Stimulated activated CD4-positive, alpha-beta T cell treated with anti-CD3 and anti-CD28 coated beads, Interleukin-4, amount 100 ng/mL, for 48 hours (primary cell): ENCODE measurements around the gene JAKMIP2.
"Not testable (repeated sequence)": the region's sequence is repeated elsewhere in the genome, so short reads cannot be mapped to it uniquely, and the experiment has no call there.

Experiments used
- DNase-seq, 2 donors: peaks; one replicate each; pipeline ENCODE4 v3.0.0-alpha.2; 2020; ENCODE audit warnings: low read depth in 2 of 2

JAKMIP2 gene

DNA sequence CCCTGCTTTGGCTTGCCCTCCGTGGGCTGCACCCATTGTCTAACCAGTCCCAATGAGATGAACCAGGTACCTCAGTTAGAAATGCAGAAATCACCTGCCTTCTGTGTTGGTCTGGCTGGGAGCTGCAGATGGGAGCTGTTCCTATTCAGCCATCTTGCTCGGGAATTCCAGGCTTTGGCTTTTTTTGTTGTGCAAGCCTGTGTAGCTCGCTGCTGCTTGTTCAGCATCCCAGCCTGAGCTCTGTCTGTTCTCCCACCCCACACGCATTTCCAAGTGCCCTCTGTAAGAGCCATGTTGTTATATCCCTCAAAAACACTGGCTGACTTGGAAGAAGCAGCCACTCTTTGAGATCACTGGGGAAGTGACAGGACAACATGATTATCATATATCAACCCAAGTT, 171.0 kb downstream of the JAKMIP2 start:
- no peak for DNase-seq

DNA sequence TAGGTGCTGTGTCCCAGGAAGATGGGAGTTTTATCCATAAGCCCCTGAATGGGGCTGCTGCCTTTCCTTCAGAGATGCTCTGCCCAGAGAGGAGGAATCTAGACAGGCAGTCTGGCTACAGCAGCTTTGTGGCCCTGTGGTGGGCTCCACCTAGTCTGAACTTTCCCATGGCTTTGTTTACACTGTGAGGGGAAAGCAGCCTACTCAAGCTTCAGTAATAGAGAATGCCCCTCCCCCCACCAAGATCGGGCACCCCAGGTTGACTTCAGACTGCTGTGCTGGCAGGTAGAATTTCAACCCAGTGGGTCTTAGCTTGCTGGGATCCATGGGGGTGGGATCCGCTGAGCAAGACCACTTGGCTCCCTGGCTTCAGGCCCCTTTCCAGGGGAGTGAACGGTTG, 171.7 kb downstream of the JAKMIP2 start:
- DNase-seq: no peak

- no peak for DNase-seq
Observed at GRCh38 chr5:147601652-147602051, 180.9 kb downstream of the JAKMIP2 start.

GRCh38 chr5:147591120-147591519, 191.4 kb downstream of the JAKMIP2 start:
- DNase-seq: no peak

- no peak for DNase-seq
Observed at GRCh38 chr5:147590096-147590495, 192.4 kb downstream of the JAKMIP2 start.

DNA sequence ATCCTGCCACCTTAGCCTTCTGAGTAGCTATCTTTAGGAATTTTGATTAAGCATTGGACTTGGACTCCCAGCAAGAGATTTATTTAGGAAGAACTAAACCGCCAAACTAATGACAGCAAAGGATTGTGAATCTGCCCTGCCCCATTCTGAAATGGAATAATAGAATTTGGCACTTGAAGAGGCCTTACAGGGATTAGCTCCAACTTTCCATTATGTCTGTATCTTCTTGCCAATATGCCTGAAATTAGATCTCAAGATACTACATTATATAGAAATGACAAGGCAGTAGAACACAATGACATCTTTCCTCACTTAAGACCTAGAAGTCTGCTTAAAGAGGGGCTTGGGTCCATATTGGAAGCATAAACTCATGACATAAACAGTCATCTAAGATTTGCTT, 195.7 kb downstream of the JAKMIP2 start:
- DNase-seq: no peak

- no peak for DNase-seq
Observed at GRCh38 chr5:147586221-147586620, 196.3 kb downstream of the JAKMIP2 start.

GRCh38 chr5:147582272-147582671, 200.3 kb downstream of the JAKMIP2 start:
- not testable (repeated sequence) for DNase-seq

- not testable (repeated sequence) for DNase-seq
Observed at GRCh38 chr5:147580418-147580817, 202.1 kb downstream of the JAKMIP2 start.

GRCh38 chr5:147578228-147579024, 204.1 kb downstream of the JAKMIP2 start:
- no peak for DNase-seq

DNA sequence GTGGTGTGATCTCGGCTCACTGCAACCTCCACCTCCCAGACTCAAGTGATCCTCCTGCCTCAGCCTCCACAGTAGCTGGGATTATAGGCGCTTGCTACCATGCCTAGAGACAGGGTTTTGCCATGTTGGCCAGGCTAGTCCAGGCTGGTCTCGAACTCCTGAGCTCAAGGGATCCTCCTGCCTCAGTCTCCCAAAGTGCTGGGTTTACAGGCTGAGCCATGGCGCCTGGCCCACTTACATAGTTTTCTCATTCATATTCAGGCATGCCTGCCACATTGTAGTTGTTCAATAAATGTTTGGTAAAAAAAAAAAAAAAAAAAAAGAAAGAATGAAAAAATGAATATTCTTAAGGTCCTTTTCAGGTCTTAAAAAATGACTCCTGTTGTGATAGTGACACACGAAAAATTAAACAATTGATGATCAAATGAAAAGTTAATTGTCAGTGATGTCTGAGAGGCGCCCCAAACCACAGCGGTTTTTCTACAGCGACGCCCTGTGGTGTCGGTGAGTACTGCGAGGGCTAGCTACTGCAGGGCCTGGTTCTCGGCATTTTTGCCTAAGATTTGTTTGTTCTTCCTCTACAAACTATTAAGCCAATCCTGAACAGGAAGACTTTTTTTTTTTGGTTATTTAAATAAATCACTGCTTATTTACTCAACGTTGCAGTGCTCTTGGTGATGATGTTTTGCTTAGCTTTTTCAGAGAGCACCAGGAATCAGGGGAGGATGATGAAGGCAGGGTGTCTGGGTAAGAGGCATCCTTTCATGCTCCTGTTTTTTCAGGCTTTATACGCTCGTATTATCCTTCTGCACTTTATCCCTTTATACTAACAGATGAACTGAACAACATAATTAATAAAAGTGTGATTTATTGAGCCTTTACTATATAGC, 205.6 kb downstream of the JAKMIP2 start:
- peak; percentile 11 to 50 for DNase-seq

GRCh38 chr5:147575598-147575997, 206.9 kb downstream of the JAKMIP2 start:
- DNase-seq: no peak

GRCh38 chr5:147573211-147573610, 209.3 kb downstream of the JAKMIP2 start:
- DNase-seq: no peak

- no peak for DNase-seq
Observed at GRCh38 chr5:147568710-147569406, 213.7 kb downstream of the JAKMIP2 start.

- no peak for DNase-seq
Observed at GRCh38 chr5:147567917-147568598, 214.5 kb downstream of the JAKMIP2 start.

GRCh38 chr5:147565524-147565923, 217.0 kb downstream of the JAKMIP2 start:
- no peak for DNase-seq

DNA sequence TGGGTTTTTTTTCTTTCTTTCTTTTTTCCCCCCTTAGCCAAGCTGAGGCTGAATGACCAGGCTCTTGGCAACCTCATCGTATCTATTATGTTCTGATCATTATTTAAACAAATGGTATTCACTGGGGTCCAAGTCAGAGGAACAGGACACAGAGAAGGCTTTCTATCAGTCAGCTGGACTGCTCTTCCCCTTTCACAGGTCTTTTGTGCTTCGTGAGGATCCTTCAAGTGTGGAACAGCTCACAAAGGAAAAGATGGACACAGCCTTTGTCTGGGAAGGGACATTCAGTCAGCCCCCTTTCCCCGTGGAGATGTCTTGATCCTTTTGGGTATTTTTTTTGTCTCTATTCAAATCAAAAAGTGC, 218.4 kb downstream of the JAKMIP2 start:
- no peak for DNase-seq

DNA sequence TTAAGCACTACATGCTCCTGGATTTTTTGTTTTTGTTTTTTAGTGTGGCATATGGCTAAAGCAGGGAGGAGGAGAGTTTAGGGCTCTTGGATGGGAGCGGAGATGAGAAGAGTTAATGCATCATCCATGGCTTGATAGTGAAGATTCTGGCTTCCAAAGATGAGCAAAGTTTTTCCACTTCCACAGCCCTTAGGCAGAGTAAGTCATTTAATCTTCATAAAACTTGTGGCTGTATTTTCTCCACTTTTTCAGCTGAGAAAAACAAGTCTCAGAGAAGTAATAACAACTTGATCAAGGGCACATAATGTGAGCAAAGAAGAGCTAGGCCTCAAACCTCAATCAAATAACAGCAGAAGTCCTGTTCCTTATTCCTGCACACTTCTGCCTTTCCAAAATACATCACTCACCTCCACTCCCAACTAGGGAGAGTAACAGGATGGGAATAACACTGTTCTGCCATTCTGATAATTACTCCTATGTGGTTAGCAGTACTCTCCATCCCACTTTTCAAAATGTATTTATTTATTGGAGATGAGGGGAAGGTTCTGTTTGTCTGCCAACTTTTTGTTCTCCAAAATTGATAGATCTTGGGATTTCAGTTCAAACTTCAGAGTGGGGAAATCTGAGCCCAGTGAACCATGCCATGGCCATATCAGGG, 218.9 kb downstream of the JAKMIP2 start:
- no peak for DNase-seq

DNA sequence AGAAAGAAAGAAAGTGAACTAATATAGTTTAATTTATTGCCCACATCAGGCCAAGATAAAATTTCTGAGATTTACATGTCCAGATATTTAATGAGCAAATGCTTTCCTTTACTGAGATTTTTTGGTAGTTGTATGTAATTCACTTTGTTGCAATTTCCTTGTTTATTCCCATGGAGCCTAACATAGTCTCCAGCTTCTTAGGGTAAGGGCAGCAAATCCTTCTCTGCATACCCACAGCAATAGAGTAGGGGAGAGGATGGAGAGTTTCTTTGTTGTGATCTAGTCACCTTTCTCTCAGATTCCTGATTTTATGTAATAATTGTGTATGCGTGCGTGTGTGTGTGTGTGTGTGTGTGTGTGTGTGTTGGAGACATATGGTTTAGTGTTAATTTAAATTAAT, 221.1 kb downstream of the JAKMIP2 start:
- no peak for DNase-seq

GRCh38 chr5:147560718-147561331, 221.7 kb downstream of the JAKMIP2 start:
- no peak for DNase-seq

GRCh38 chr5:147559749-147560148, 222.8 kb downstream of the JAKMIP2 start:
- DNase-seq: no peak
